Forelimb muscle (tissue), 1 donor: ENCODE data around the gene HIF1AN. TPM values are rescaled to one million over a fixed set of nuclear protein-coding genes. Genes with fewer than 3 reads are reported as not detected.
"Not testable (repeated sequence)": the region's sequence is repeated elsewhere in the genome, so short reads cannot be mapped to it uniquely, and the experiment has no call there.

Source experiments
- DNase-seq: peaks from one replicate; pipeline ENCODE4 v3.0.0-alpha.2; 2013; ENCODE audit warnings: low read depth
- polyA plus RNA-seq: library from polyadenylated mRNA; unstranded; fragments of 120-200 nt; gene quantifications from one replicate; pipeline ENCODE4 v1.2.1, GENCODE V29; 2013; ENCODE audit not compliant: insufficient read length

HIF1AN gene
- polyA plus RNA-seq, 1 donor = 36.9 TPM

GRCh38 chr10:100567249-100567648 lies 31.5 kb downstream of the HIF1AN start:
- DNase-seq = no peak

GRCh38 chr10:100567826-100568225 lies 32.1 kb downstream of the HIF1AN start:
- no peak for DNase-seq

- no peak for DNase-seq
These were observed 33.2 kb downstream of the HIF1AN start for GRCh38 chr10:100568912-100569311.

GRCh38 chr10:100569687-100570481 lies 34.1 kb downstream of the HIF1AN start:
- DNase-seq = no peak

- no peak for DNase-seq
These were observed 34.8 kb downstream of the HIF1AN start for GRCh38 chr10:100570506-100570905.

GRCh38 chr10:100571084-100571856 lies 35.5 kb downstream of the HIF1AN start:
- no peak for DNase-seq

GRCh38 chr10:100575146-100575545 lies 39.4 kb downstream of the HIF1AN start:
- not testable (repeated sequence) for DNase-seq

GRCh38 chr10:100575585-100576281 lies 40.0 kb downstream of the HIF1AN start:
- DNase-seq = no peak

- no peak for DNase-seq
These were observed 40.5 kb downstream of the HIF1AN start for GRCh38 chr10:100576282-100576635.

GRCh38 chr10:100579261-100580090 lies 43.7 kb downstream of the HIF1AN start:
- DNase-seq = no peak

GRCh38 chr10:100586959-100587358 lies 51.2 kb downstream of the HIF1AN start:
- DNase-seq = no peak

GRCh38 chr10:100598166-100598565 lies 62.4 kb downstream of the HIF1AN start:
- DNase-seq = no peak

- no peak for DNase-seq
These were observed 64.5 kb downstream of the HIF1AN start for GRCh38 chr10:100600218-100600617.

- DNase-seq = no peak
These were observed 71.7 kb downstream of the HIF1AN start for GRCh38 chr10:100607439-100607838.

Other genes starting within 250 kb of the HIF1AN start
- gene BLOC1S2, start 249.3 kb upstream of the HIF1AN start, polyA plus RNA-seq = 25.4 TPM
- not detected for gene PKD2L1, start 205.7 kb upstream of the HIF1AN start, polyA plus RNA-seq
- 15.7 TPM for gene SCD, start 188.7 kb upstream of the HIF1AN start, polyA plus RNA-seq
- gene WNT8B, start 72.9 kb upstream of the HIF1AN start, polyA plus RNA-seq = 0.10 TPM
- gene SEC31B, start 16.1 kb upstream of the HIF1AN start, polyA plus RNA-seq = 10.8 TPM
- gene NDUFB8, start 6.1 kb upstream of the HIF1AN start, polyA plus RNA-seq = 118 TPM
- not detected for gene PAX2, start 209.6 kb downstream of the HIF1AN start, polyA plus RNA-seq